Thyroid gland (tissue), 4 donors: ENCODE results near the gene BCS1L. TPM values are rescaled to one million over a fixed set of nuclear protein-coding genes. Genes with fewer than 3 reads are reported as not detected.

Source experiments
- DNase-seq, 2 donors: peaks; one replicate each; pipeline ENCODE4 v3.0.0-alpha.2; 2019
- H3K27ac ChIP-seq, 3 donors: fragments of 200-600 bp; sonication (generic); 1 replicate in 2 of 3; 2 replicates in 1 of 3; pipeline ENCODE4 v1.5.1; 2016 to 2019; ENCODE audit warnings: mild to moderate bottlenecking in 1 of 3, moderate library complexity in 1 of 3
- H3K27me3 ChIP-seq: fragments of 200-600 bp; sonication (generic); one replicate; pipeline ENCODE4 v1.5.1; 2019
- H3K36me3 ChIP-seq, 2 donors: fragments of 200-600 bp; sonication (generic); one replicate each; pipeline ENCODE4 v1.5.1; 2016 to 2019
- H3K4me1 ChIP-seq, 2 donors: fragments of 200-600 bp; sonication (generic); one replicate each; pipeline ENCODE4 v1.5.1; 2017 to 2019
- H3K4me3 ChIP-seq, 3 donors: fragments of 200-600 bp; sonication (generic); replicated peaks in 1 of 3; 1 replicate in 2 of 3; 2 replicates in 1 of 3; pipeline ENCODE4 v1.5.1; 2016; ENCODE audit warnings: mild to moderate bottlenecking in 1 of 3
- H3K9me3 ChIP-seq: fragments of 200-600 bp; sonication (generic); one replicate; pipeline ENCODE4 v1.5.1; 2017
- CTCF ChIP-seq, 6 experiments: fragments of 200-600 bp in 3 of 6; fragments of 450-650 bp in 3 of 6; sonication (generic) in 3 of 6; IDR thresholded peaks; one replicate each; pipeline ENCODE4 v1.5.1; 2016 to 2019; ENCODE audit warnings: antibody characterized with exemption in 6 of 6, mild to moderate bottlenecking in 2 of 6, inconsistent platforms in 1 of 6, moderate library complexity in 1 of 6
- POLR2A ChIP-seq, 2 donors: fragments of 450-650 bp; IDR thresholded peaks; one replicate each; pipeline ENCODE4 v1.6.1; 2017; ENCODE audit warnings: antibody characterized with exemption in 2 of 2, mild to moderate bottlenecking in 2 of 2, moderate library complexity in 1 of 2
- WGBS, 2 donors: methylation state at CpG; one replicate each; pipeline ENCODE4 v1.1.5; 2017; 5-methylcytosine and 5-hydroxymethylcytosine counted together
- intact Hi-C: fragments of 100-400 bp; cut with DNase I; formaldehyde crosslinking; loops from one replicate; pipeline ENCODE4 v1.15.1; 2023
- total RNA-seq, 4 donors: library from RNA; depleted of rRNA; stranded (reverse); fragments of >200 nt; gene quantifications; one replicate each; pipeline ENCODE4 v1.2.3, GENCODE V29; 2016

BCS1L gene
- total RNA-seq, 4 donors from 2014 or later: 17.7 to 38.9 (median 26.5) TPM

- DNase-seq: no peak
- no peak for TF ChIP-seq CTCF (IDR thresholded peaks at IDR 0.05)
- TF ChIP-seq POLR2A (IDR thresholded peaks at IDR 0.05): no peak
- no peaks in the 10 kb centered on the region for H3K9me3 ChIP-seq
- intact Hi-C loops: loop anchor here (10.0 kb wide), 1 partner anchor 77 kb away; the partner anchor contains the start of genes CNOT9 and USP37
- H3K36me3 ChIP-seq: peaks cover 66 to 68% of the 10 kb centered on the region in 2 donors
- H3K4me1 ChIP-seq: no peaks in the 10 kb centered on the region
- no peak overlapping the region for H3K27ac ChIP-seq
- H3K4me3 ChIP-seq: no peak overlapping the region
- no peaks in the 10 kb centered on the region for H3K27me3 ChIP-seq
- 92 to 95% methylated on average over 9 to 12 of the region's 18 CpGs for WGBS, 2 donors
These were observed 17.3 kb upstream of the BCS1L start for GRCh38 chr2:218642121-218642656.

GRCh38 chr2:218642786-218643185 is 16.7 kb upstream of the BCS1L start:
- WGBS, 2 donors: 88 to 90% methylated on average over 8 to 15 of the region's 17 CpGs
- intact Hi-C loops: loop anchor here (10.0 kb wide), 1 partner anchor 78 kb away; the partner anchor contains the start of genes CNOT9 and USP37

GRCh38 chr2:218643751-218644310 is 15.7 kb upstream of the BCS1L start:
- no peak overlapping the region for H3K4me3 ChIP-seq
- 96 to 100% methylated on average over 6 to 8 of the region's 10 CpGs for WGBS, 2 donors
- no peaks in the 10 kb centered on the region for H3K4me1 ChIP-seq
- TF ChIP-seq CTCF (IDR thresholded peaks at IDR 0.05) (no peak), POLR2A (IDR thresholded peaks at IDR 0.05) (no peak)
- no peak overlapping the region for H3K27ac ChIP-seq
- no peak for DNase-seq
- peaks cover 63 to 65% of the 10 kb centered on the region in 2 donors for H3K36me3 ChIP-seq
- intact Hi-C loops: loop anchor here (10.0 kb wide), 1 partner anchor 79 kb away; the partner anchor contains the start of genes CNOT9 and USP37
- H3K9me3 ChIP-seq: no peaks in the 10 kb centered on the region
- H3K27me3 ChIP-seq: no peaks in the 10 kb centered on the region

More at GRCh38 chr2:218642786-218643185, 16.7 kb upstream of the BCS1L start:
- Histone ChIP-seq H3K4me3 (no peak overlapping the region), H3K4me1 (no peaks in the 10 kb centered on the region), H3K27ac (no peak overlapping the region), H3K9me3 (no peaks in the 10 kb centered on the region), H3K27me3 (no peaks in the 10 kb centered on the region), H3K36me3 (peaks cover 63 to 66% of the 10 kb centered on the region in 2 donors)
- no peak for DNase-seq
- no peak for TF ChIP-seq POLR2A (IDR thresholded peaks at IDR 0.05)
- TF ChIP-seq CTCF (IDR thresholded peaks at IDR 0.05): no peak

GRCh38 chr2:218644721-218645120 is 14.8 kb upstream of the BCS1L start:
- Histone ChIP-seq H3K9me3 (no peaks in the 10 kb centered on the region), H3K36me3 (peaks cover 65 to 66% of the 10 kb centered on the region in 2 donors), H3K4me3 (no peak overlapping the region), H3K4me1 (no peaks in the 10 kb centered on the region), H3K27me3 (no peaks in the 10 kb centered on the region), H3K27ac (no peak overlapping the region)
- intact Hi-C loops: loop anchor here (10.0 kb wide), 1 partner anchor 80 kb away; the partner anchor contains the start of genes CNOT9 and USP37
- DNase-seq: no peak
- 88 to 92% methylated on average over 10 to 11 of the region's 11 CpGs for WGBS, 2 donors
- TF ChIP-seq POLR2A (IDR thresholded peaks at IDR 0.05): no peak
- TF ChIP-seq CTCF (IDR thresholded peaks at IDR 0.05): no peak

- no peaks in the 10 kb centered on the region for H3K9me3 ChIP-seq
- no peak for DNase-seq
- H3K4me1 ChIP-seq: no peaks in the 10 kb centered on the region
- no peak overlapping the region for H3K4me3 ChIP-seq
- 90 to 100% methylated on average over 1 of the region's 1 CpG for WGBS, 2 donors
- intact Hi-C loops: loop anchor here (10.0 kb wide), 1 partner anchor 80 kb away; the partner anchor contains the start of genes CNOT9 and USP37
- no peak for TF ChIP-seq CTCF (IDR thresholded peaks at IDR 0.05)
- H3K27me3 ChIP-seq: no peaks in the 10 kb centered on the region
- peaks cover 66 to 67% of the 10 kb centered on the region in 2 donors for H3K36me3 ChIP-seq
- H3K27ac ChIP-seq: no peak overlapping the region
These were observed 14.4 kb upstream of the BCS1L start for GRCh38 chr2:218645126-218645525.
